SH-SY5Y (cell line): ENCODE data around the gene PDE1C.

ENCODE experiments used
- GATA2 ChIP-seq: IDR thresholded peaks from 2 replicates; pipeline ENCODE4 v1.6.1; 2011; ENCODE audit warnings: mild to moderate bottlenecking, low read depth, low read length
- GATA3 ChIP-seq: IDR thresholded peaks from 2 replicates; pipeline ENCODE4 v1.6.1; 2011; ENCODE audit warnings: low read depth, mild to moderate bottlenecking, low read length, moderate library complexity

DNA sequence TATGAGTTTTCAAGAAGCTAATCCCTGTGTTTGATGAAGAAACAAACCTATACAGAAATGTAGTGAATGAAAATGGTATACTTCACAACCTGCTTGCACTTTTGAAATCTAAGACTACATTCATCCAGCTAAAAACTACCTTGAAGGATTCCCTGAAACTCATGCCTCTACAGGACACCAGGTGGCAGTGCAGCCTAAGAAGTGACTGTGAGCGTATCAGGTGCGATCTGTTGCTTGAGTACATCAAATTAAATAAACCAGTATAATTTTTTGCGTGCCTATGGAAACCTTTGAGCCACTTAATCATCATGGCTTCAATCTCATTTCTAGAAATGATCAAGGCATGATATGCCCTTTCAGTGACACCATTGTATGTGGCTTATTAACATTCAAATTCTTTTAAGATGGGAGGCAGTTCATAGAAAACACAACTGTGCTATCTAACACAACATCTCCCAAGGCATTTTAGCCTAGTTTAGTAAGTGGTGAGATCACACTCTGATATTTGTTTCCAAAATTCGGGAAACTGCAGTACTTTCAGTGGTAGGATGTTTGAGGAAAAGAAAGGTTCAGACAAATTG is 325.8 kb downstream of the PDE1C start:
- peak; percentile 85 for TF ChIP-seq GATA2
- peak; percentile 74 for TF ChIP-seq GATA3
